GM18519 (cell line): ENCODE data around the gene ZNF19.
"Not testable (repeated sequence)": the region's sequence is repeated elsewhere in the genome, so short reads cannot be mapped to it uniquely, and the experiment has no call there.

ENCODE experiments used
- ATAC-seq: cut with Tn5 transposase; IDR thresholded peaks from one replicate; pipeline ENCODE4 v1.9.1; 2021; ENCODE audit warnings: mild to moderate bottlenecking, moderate library complexity; ENCODE audit not compliant: unreplicated experiment, low FRiP score

ZNF19 gene

DNA sequence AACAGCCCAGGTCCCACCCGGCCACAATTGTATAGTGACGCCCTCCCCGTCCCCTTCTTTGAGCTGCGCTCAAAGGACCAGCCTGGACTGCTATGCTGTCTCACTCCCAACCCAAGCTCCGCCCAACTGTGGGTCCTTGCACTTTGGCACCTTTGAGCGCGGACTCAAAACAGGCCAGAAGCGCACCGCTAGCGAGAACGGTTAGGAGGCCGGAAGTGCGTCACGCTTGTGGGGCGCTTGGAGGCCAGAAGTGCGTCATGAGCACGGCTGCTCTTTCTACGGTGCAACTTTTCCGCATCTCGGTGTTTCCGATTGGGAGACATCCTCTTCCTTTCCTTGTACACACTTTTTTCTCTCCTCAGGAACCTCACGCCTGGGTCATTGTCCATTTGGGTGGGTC, at the start of gene ZNF19:
TSS of gene ZNF19 (minus strand) at position 203 of the 400 bp plus-strand sequence. CDS start 7,210 bp downstream, outside the sequence.
- ATAC-seq: no peak

DNA sequence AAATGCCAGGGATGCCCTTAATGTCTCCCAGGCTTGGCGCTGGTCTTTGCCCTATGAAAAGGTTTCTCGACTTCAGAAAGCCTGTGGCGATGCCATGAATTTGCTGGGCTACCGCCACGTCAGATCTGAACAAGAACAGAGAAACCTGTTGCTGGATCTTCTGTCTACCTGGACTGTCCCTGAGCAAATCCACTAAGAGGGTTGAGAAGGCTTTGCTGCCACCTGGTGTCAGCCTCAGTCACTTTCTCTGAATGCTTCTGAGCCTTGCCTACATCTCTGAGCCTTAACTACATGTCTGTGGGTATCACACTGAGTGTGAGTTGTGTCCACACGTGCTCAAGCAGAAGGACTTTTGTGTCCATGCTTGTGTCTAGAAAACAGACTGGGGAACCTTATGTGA, 48.5 kb upstream of the ZNF19 start:
- peak; percentile 53 for ATAC-seq

GRCh38 chr16:71536752-71537499, 47.8 kb upstream of the ZNF19 start:
- ATAC-seq: no peak

DNA sequence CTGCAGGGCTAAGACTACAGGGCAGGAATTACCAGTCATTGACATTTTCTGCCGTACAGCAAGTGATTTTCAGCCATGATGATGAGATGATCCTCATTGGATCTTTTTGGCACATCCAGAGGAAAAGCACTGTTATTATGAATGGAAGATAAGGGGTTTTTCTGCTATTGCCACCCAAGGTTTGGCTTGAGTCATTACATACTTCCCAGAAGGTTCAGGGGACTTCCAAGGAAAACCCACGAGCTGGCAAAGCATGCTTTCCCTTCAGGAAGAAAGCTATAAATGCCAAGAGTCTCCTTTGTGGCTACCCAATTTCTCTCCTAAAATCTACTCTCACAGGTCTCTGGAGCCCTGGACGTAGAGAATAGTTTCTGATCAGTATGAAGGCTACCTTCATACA, 43.2 kb upstream of the ZNF19 start:
- no peak for ATAC-seq

DNA sequence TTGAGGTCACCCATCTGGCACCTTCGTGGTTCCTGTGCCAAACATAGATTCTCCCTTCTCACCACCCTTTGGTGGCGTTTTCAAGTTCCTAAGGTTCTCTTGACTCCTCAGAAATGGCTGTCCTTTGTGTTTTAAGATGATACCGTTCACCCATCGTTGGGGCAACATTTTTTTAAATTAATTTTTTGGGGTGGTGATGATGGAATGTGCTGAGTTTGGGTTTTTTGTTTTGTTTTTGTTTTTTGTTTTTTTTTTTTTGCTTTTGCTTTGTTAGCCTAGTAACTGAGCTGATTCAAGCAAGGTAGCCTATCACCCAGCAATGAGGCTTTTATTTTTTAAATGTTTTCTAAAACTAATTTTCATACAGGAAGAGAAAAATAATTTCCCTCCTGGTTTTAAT, 39.7 kb upstream of the ZNF19 start:
- no peak for ATAC-seq

GRCh38 chr16:71528257-71528656, 39.1 kb upstream of the ZNF19 start:
- ATAC-seq: no peak

GRCh38 chr16:71526111-71526631, 37.0 kb upstream of the ZNF19 start, which contains the start of gene CHST4:
Gene CHST4 (plus strand): TSS chr16:71526426. CDS start chr16:71536678, 10,252 bp downstream.
- no peak for ATAC-seq

GRCh38 chr16:71524566-71525553, 35.7 kb upstream of the ZNF19 start:
- ATAC-seq: no peak

DNA sequence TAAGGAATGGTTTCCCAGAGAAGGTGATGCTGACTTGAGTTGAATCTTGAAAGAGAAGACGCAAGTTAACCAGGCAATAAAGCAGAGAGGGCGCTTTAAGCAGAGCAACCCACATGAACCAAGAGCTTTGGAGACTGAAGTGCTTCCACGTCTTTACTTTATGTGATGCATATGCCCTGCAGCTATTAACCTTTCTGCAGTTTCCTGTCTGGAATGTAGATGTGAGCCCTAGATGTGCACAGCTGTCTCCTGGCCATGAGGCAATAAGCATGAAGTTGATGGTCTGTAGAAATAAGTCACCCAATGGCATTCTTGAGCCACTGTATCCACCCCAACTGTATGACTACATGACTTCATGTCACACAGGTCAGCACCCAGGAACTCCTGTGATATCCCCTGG, 31.4 kb upstream of the ZNF19 start:
- ATAC-seq: no peak

- no peak for ATAC-seq
These were observed 25.9 kb upstream of the ZNF19 start for GRCh38 chr16:71515026-71515425.

DNA sequence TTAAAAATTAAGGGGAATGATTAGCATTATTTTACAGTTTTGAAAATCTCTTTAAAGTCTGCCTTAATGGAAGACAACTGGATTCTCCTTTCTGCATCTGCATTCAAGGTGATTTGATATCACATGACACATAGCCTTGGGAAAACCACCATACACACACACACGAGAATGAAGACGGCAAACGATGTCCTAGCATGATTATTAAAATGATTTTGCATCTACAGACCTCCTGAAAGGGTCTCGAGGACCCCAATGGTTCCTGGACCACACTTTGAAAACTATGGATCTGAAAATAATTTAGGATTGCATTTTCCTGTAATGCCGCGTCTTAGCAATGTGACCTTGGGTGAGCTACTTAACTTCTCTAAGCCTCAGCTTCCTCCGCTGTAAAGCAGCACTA, 25.4 kb upstream of the ZNF19 start:
- ATAC-seq: no peak

- ATAC-seq: no peak
These were observed 24.2 kb upstream of the ZNF19 start for GRCh38 chr16:71513302-71513701.

DNA sequence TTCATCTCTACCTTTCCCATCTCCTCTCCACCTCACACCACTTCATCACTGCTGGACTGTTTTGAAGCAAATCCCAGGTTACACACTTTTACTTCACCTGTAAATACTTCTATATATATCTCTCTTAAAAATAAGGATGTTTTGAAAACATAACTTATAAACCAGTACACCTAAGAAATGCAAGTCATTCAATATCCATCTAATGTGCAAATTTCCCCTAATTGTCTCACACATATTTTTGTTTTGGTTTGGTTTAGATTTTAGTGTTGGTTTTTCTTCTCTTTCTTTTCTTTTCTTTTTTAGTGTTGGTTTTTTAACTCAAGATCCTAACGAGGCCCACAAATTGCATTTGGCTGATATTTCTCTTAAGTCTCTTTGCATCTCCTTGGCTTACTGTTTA, 17.9 kb upstream of the ZNF19 start:
- no peak for ATAC-seq

GRCh38 chr16:71504901-71505300, 15.8 kb upstream of the ZNF19 start:
- ATAC-seq: no peak

- ATAC-seq: not testable (repeated sequence)
These were observed 14.9 kb upstream of the ZNF19 start for GRCh38 chr16:71504051-71504450.

DNA sequence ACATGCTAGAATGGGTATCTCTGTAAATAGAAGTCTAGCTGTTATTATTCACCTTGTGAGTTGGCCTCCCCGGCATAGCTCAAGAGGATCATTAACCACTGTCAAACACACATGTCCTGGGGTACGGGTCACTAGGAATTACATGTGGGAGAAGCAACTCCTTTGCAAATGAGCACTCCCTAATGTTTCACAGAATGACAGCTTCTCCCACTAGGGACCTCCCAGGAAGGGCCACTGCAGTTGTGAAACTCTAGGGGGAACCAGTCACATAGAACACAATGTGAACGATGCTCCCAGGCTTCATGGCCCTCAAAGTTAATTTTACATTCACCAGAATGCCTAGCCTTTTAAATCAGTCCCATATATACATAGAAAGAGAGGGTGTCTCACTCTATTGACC, 12.4 kb upstream of the ZNF19 start:
- ATAC-seq: no peak

- ATAC-seq: no peak
These were observed 11.8 kb upstream of the ZNF19 start for GRCh38 chr16:71500964-71501363.

- no peak for ATAC-seq
These were observed 10.7 kb upstream of the ZNF19 start for GRCh38 chr16:71499775-71500364.

DNA sequence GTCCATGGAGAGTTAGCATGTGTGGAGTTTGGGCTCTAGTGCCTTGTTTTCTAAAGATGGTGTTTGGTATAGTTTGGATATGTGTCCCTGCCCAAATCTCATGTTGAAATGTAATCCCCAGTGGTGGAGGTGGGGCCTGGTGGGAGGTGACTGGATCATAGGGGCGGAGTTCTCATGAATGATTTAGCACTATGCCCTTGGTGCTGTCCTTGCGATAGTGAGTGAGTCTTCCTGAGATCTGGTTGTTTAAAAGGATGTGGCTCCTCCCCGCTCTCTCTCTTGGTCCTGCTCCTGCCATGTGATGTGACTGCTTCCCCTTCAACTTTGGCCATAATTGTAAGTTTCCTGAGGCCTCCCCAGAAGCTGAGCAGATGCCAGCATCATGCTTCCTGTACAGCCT, 8.9 kb upstream of the ZNF19 start:
- ATAC-seq: no peak

- no peak for ATAC-seq
These were observed 4.1 kb upstream of the ZNF19 start for GRCh38 chr16:71493213-71493612.

DNA sequence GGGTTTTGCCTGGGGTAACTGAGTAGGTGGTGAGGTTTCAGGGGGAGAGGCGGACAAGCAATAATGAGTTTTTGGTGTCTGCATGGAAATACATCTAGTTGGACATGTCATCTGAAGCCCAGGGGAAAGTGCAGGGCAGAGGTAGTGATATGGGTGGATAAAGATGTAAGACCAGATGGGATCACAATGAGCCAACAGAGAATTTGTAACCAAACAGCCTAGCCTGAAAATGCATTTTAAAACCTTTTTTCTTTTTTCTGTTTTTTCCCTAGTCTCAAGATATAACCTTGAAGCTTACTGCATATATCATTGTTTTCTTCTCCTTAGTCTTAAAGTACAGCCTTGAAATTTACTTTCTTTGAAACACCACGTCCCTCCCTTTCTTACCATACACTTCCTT, 3.7 kb upstream of the ZNF19 start:
- no peak for ATAC-seq
